ENCODE results near the gene ARMC6.

Gene ARMC6

GRCh38 chr19:19028526-19028925, 4.9 kb upstream of the ARMC6 start:
- no peak for TF ChIP-seq CTCF (IDR thresholded peaks at IDR 0.05; ENCODE audit: low read depth, low read length)
- TF ChIP-seq, protein P1, sequence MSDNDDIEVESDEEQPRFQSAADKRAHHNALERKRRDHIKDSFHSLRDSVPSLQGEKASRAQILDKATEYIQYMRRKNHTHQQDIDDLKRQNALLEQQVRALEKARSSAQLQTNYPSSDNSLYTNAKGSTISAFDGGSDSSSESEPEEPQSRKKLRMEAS (IDR thresholded peaks at IDR 0.05; ENCODE audit: low read depth, low read length) = no peak
- no peak for TF ChIP-seq POLR2A (IDR thresholded peaks at IDR 0.05; ENCODE audit: extremely low read depth, insufficient read length)
- no peak for TF ChIP-seq MYC (IDR thresholded peaks at IDR 0.05; ENCODE audit: low read depth, low read length)
- no peak for DNase-seq (ENCODE audit: low read depth)
- H3K4me3 ChIP-seq (ENCODE audit: low read depth, low read length) = no peak overlapping the region

GRCh38 chr19:19031891-19032290, 1.5 kb upstream of the ARMC6 start:
- TF ChIP-seq MYC (IDR thresholded peaks at IDR 0.05; ENCODE audit: low read depth, low read length) (no peak), CTCF (IDR thresholded peaks at IDR 0.05; ENCODE audit: low read depth, low read length) (no peak), POLR2A (IDR thresholded peaks at IDR 0.05; ENCODE audit: extremely low read depth, insufficient read length) (no peak)
- TF ChIP-seq, protein P1 (IDR thresholded peaks at IDR 0.05; ENCODE audit: low read depth, low read length) = no peak
- peak overlapping the region; percentile 85 for H3K4me3 ChIP-seq (ENCODE audit: low read depth, low read length)

DNA sequence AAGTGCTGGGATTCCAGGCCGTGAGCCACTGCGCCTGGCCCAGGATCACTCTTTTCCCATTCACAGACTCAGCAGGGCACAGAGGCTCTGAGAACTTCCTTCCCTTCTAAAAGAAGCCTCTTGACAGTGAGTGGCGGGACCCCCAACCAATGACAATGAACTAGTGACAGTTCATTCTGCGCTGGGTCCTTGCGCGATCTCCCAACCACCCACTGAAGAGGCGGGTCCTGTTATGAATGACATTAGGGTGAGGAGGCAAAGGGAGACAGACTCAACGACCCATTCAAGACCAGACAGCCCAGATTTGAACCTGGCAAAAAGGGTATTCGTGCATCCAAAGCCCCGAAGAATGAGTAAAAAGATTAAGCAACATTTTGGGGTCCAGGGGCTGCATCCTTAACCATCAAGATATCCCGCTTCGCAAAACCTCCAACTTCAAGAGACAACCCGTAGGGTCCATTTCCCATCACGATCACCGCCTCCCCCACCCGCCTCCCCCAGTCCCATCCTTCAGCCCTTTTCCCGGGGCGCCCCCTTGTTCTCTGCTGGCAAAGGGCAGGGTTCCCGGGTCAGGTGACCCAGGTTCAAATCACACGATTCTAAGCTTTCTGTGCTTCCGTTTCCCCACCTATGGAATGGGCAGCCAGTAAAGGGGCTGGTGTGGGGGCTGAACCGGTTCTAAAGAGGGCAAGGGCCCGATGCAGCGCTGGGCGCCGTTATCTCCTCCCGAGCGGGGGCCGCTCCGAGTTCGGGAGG, 805 bp upstream of the ARMC6 start:
- peak; percentile 95 for DNase-seq (ENCODE audit: low read depth)
- TF ChIP-seq POLR2A (IDR thresholded peaks at IDR 0.05; ENCODE audit: extremely low read depth, insufficient read length) (no peak), MYC (IDR thresholded peaks at IDR 0.05; ENCODE audit: low read depth, low read length) (no peak)
- TF ChIP-seq, protein P1 (IDR thresholded peaks at IDR 0.05; ENCODE audit: low read depth, low read length) = peak; percentile 43; the same call in 1 of the 2 replicates
- H3K4me3 ChIP-seq (ENCODE audit: low read depth, low read length) = peak overlapping the region; percentile 85

More at GRCh38 chr19:19031891-19032290, 1.5 kb upstream of the ARMC6 start:
- peak; percentile 47 for DNase-seq (ENCODE audit: low read depth)

DNA sequence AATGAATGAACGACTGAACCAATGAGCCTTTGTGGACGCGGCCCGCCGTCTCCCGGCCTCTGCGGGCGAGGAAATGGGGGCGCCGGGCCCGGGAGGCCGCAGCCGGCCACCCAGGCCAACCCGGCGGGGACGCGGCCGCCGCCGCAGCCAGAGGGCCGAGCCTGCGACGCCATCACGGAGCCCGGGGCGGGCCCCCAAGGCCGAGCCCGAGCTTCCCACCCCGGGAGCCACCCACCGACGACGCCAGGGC, 302 bp upstream of the ARMC6 start:
- peak overlapping the region; percentile 85 for H3K4me3 ChIP-seq (ENCODE audit: low read depth, low read length)
- DNase-seq (ENCODE audit: low read depth) = no peak
- TF ChIP-seq MYC (IDR thresholded peaks at IDR 0.05; ENCODE audit: low read depth, low read length) (no peak), POLR2A (IDR thresholded peaks at IDR 0.05; ENCODE audit: extremely low read depth, insufficient read length) (no peak), CTCF (IDR thresholded peaks at IDR 0.05; ENCODE audit: low read depth, low read length) (no peak)
- TF ChIP-seq, protein P1 (IDR thresholded peaks at IDR 0.05; ENCODE audit: low read depth, low read length) = no peak

- peak overlapping the region; percentile 87 for H3K4me3 ChIP-seq (ENCODE audit: low read depth, low read length)
- TF ChIP-seq, protein P1 (IDR thresholded peaks at IDR 0.05; ENCODE audit: low read depth, low read length) = peak; percentile 94
- TF ChIP-seq POLR2A (IDR thresholded peaks at IDR 0.05; ENCODE audit: extremely low read depth, insufficient read length) (no peak), CTCF (IDR thresholded peaks at IDR 0.05; ENCODE audit: low read depth, low read length) (no peak), MYC (IDR thresholded peaks at IDR 0.05; ENCODE audit: low read depth, low read length) (peak; percentile 77)
- peak; percentile 93 for DNase-seq (ENCODE audit: low read depth)
Observed at GRCh38 chr19:19034204-19034624, 811 bp downstream of the ARMC6 start.

DNA sequence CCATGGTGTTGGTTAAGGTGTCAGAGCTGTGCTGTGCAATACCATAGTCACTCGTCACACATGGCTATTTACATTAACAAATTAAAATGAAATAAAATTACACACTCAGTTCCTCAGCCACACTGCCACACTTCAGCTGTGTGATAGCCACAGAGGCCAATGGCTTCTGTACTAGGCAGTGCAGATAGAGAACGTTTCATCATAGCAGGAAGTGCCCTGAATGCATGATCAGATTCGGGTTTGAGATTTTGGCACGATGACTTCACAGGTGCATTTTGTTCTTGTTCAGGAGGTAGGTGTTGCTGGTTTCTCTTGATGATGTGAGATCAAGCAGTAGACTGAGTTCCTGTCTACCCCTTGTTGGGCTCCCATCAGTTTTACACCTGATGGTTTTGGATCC, 6.5 kb downstream of the ARMC6 start:
- no peak for DNase-seq (ENCODE audit: low read depth)
- TF ChIP-seq CTCF (IDR thresholded peaks at IDR 0.05; ENCODE audit: low read depth, low read length) = no peak
- TF ChIP-seq, protein P1 (IDR thresholded peaks at IDR 0.05; ENCODE audit: low read depth, low read length) = no peak
- H3K4me3 ChIP-seq (ENCODE audit: low read depth, low read length) = no peak overlapping the region

Measured in NB4 (cell line).